CD14-positive monocyte (primary cell): Measurements from ENCODE around the gene NT5E. TPM values are rescaled to one million over a fixed set of nuclear protein-coding genes. Genes with fewer than 3 reads are reported as not detected.

Experiments used
- DNase-seq, 3 donors: peaks; one replicate each; pipeline ENCODE4 v3.0.0-alpha.2; 2011 to 2022
- H2AFZ ChIP-seq: 2 replicates; pipeline ENCODE4 v1.6.0; 2012; ENCODE audit warnings: mild to moderate bottlenecking, low read depth, low read length, inconsistent platforms; ENCODE audit not compliant: insufficient read depth, poor library complexity, severe bottlenecking
- H3K27ac ChIP-seq, 2 donors: 1 replicate in 1 of 2; 2 replicates in 1 of 2; pipeline ENCODE4 v1.5.1; 2012 to 2013; ENCODE audit warnings: low read length in 2 of 2, control low read depth in 1 of 2, inconsistent platforms in 1 of 2, low read depth in 1 of 2, mild to moderate bottlenecking in 1 of 2
- H3K27me3 ChIP-seq, 2 donors: one replicate each; pipeline versions ENCODE4 v1.6.0 to v1.6.1; 2011 to 2013; ENCODE audit warnings: low read length in 2 of 2; ENCODE audit not compliant: control insufficient read depth in 2 of 2, insufficient read depth in 2 of 2
- H3K36me3 ChIP-seq, 2 donors: replicated peaks in 1 of 2; 1 replicate in 1 of 2; 2 replicates in 1 of 2; pipeline versions ENCODE4 v1.5.1 to v1.6.1; 2012 to 2013; ENCODE audit warnings: low read length in 2 of 2, control low read depth in 1 of 2, inconsistent platforms in 1 of 2, mild to moderate bottlenecking in 1 of 2; ENCODE audit not compliant: insufficient read depth in 2 of 2, control insufficient read depth in 1 of 2
- H3K4me1 ChIP-seq, 2 donors: 1 replicate in 1 of 2; 2 replicates in 1 of 2; pipeline versions ENCODE4 v1.5.1 to v1.6.1; 2012 to 2013; ENCODE audit warnings: low read length in 2 of 2, control low read depth in 1 of 2, inconsistent platforms in 1 of 2, mild to moderate bottlenecking in 1 of 2, moderate library complexity in 1 of 2; ENCODE audit not compliant: insufficient read depth in 2 of 2, control insufficient read depth in 1 of 2
- H3K4me2 ChIP-seq: replicated peaks from 2 replicates; pipeline ENCODE3; 2012; ENCODE audit warnings: low read length, moderate library complexity, mild to moderate bottlenecking; ENCODE audit not compliant: poor library complexity, severe bottlenecking; ENCODE audit errors: extremely low read depth
- H3K4me3 ChIP-seq, 3 experiments: fragments of 200-600 bp in 1 of 3; sonication (generic) in 1 of 3; replicated peaks in 1 of 3; 1 replicate in 2 of 3; 2 replicates in 1 of 3; pipeline ENCODE4 v1.5.1; 2011 to 2013; ENCODE audit warnings: low read length in 3 of 3, mild to moderate bottlenecking in 3 of 3, control low read depth in 2 of 3, low read depth in 2 of 3, inconsistent platforms in 1 of 3, moderate library complexity in 1 of 3
- H3K79me2 ChIP-seq: 2 replicates; pipeline ENCODE4 v1.6.0; 2012; ENCODE audit warnings: mild to moderate bottlenecking, control low read depth, inconsistent platforms, low read length, moderate library complexity; ENCODE audit not compliant: insufficient read depth
- H3K9ac ChIP-seq: 2 replicates; pipeline ENCODE4 v1.6.0; 2017; ENCODE audit warnings: low read length, mild to moderate bottlenecking; ENCODE audit not compliant: insufficient read depth, poor library complexity, severe bottlenecking
- H3K9me3 ChIP-seq, 2 donors: replicated peaks in 1 of 2; 1 replicate in 1 of 2; 2 replicates in 1 of 2; pipeline versions ENCODE4 v1.5.1 to v1.6.1; 2012 to 2013; ENCODE audit warnings: low read length in 2 of 2, control low read depth in 1 of 2; ENCODE audit not compliant: control insufficient read depth in 1 of 2, insufficient read depth in 1 of 2
- H4K20me1 ChIP-seq: 2 replicates; pipeline ENCODE4 v1.6.0; 2012; ENCODE audit warnings: mild to moderate bottlenecking, low read length, control low read depth, moderate library complexity; ENCODE audit not compliant: insufficient read depth
- H3K27ac Mint-ChIP-seq, 7 donors: one replicate each; pipeline ENCODE4 v1.8.0; 2020; ENCODE audit warnings: mild to moderate bottlenecking in 7 of 7, mixed read lengths in 7 of 7, moderate library complexity in 6 of 7, inconsistent platforms in 2 of 7
- H3K27me3 Mint-ChIP-seq, 3 donors: one replicate each; pipeline ENCODE4 v1.8.0; 2021 to 2022; ENCODE audit warnings: low read depth in 3 of 3, mild to moderate bottlenecking in 3 of 3, mixed read lengths in 3 of 3, moderate library complexity in 3 of 3, inconsistent platforms in 1 of 3
- H3K36me3 Mint-ChIP-seq, 2 donors: one replicate each; pipeline ENCODE4 v1.8.0; 2020; ENCODE audit warnings: mixed read lengths in 2 of 2, inconsistent platforms in 1 of 2, mild to moderate bottlenecking in 1 of 2
- H3K4me1 Mint-ChIP-seq: one replicate; pipeline ENCODE4 v1.8.0; 2020; ENCODE audit warnings: mild to moderate bottlenecking, mixed read lengths
- H3K4me3 Mint-ChIP-seq, 2 donors: one replicate each; pipeline ENCODE4 v1.8.0; 2020; ENCODE audit warnings: mild to moderate bottlenecking in 2 of 2, mixed read lengths in 2 of 2, moderate library complexity in 1 of 2
- H3K9me3 Mint-ChIP-seq, 7 donors: one replicate each; pipeline ENCODE4 v1.8.0; 2020 to 2022; ENCODE audit warnings: mixed read lengths in 7 of 7, mild to moderate bottlenecking in 6 of 7, moderate library complexity in 6 of 7, inconsistent platforms in 2 of 7
- WGBS: methylation state at CpG from one replicate; pipeline ENCODE4 v1.1.5; 2013; ENCODE audit warnings: missing lambda C conversion rate; ENCODE audit not compliant: insufficient coverage; 5-methylcytosine and 5-hydroxymethylcytosine counted together
- intact Hi-C, 2 donors: fragments of 100-400 bp; cut with micrococcal nuclease; formaldehyde crosslinking; loops; one replicate each; pipeline versions ENCODE4 v1.15.0 to v1.15.1; 2023
- polyA plus RNA-seq, 3 donors: library from polyadenylated mRNA; depleted of rRNA in 1 of 3; unstranded in 2 of 3; stranded (reverse) in 1 of 3; fragments of 300-500 nt in 2 of 3; fragments of >200 nt in 1 of 3; fragmentation: Illumina TruSeq in 2 of 3; gene quantifications; 1 replicate in 2 of 3; 2 replicates in 1 of 3; pipeline ENCODE4 v1.2.3, GENCODE V29; 2012 to 2021
- TF ChIP-seq, protein P1 (sequence below): fragments of 200-600 bp; IDR thresholded peaks from one replicate; pipeline ENCODE4 v1.8.0; 2022; ENCODE audit warnings: antibody characterized with exemption, mild to moderate bottlenecking

The NT5E gene
- polyA plus RNA-seq, 3 donors: 0.14 to 0.18 TPM; not detected in 1

GRCh38 chr6:85408039-85408438, 41.8 kb upstream of the NT5E start:
- no peak overlapping the region for H3K4me2 ChIP-seq
- no peaks in the 10 kb centered on the region for H3K79me2 ChIP-seq
- no peaks in the 10 kb centered on the region for H3K4me1 ChIP-seq
- intact Hi-C loops: no loop called here
- no peak overlapping the region for H3K27ac ChIP-seq
- no peak overlapping the region for H3K4me3 Mint-ChIP-seq
- no peak overlapping the region for H3K4me3 ChIP-seq
- DNase-seq: no peak
- H3K4me1 Mint-ChIP-seq: no peaks in the 10 kb centered on the region
- WGBS: 93% methylated on average over 2 of the region's 2 CpGs
- no peaks in the 10 kb centered on the region for H3K9me3 ChIP-seq
- peaks cover 4 to 14% (median 10%) of the 10 kb centered on the region in 3 donors for H3K27me3 Mint-ChIP-seq
- peaks cover 0 to 3% (median 0%) of the 10 kb centered on the region in 7 donors for H3K9me3 Mint-ChIP-seq
- no peaks in the 10 kb centered on the region for H3K36me3 Mint-ChIP-seq
- H3K27me3 ChIP-seq: peaks cover 0 to 2% of the 10 kb centered on the region in 2 donors
- no peaks in the 10 kb centered on the region for H4K20me1 ChIP-seq
- no peaks in the 10 kb centered on the region for H3K36me3 ChIP-seq
- no peak overlapping the region for H3K9ac ChIP-seq
- no peak overlapping the region for H3K27ac Mint-ChIP-seq
- TF ChIP-seq, protein P1, sequence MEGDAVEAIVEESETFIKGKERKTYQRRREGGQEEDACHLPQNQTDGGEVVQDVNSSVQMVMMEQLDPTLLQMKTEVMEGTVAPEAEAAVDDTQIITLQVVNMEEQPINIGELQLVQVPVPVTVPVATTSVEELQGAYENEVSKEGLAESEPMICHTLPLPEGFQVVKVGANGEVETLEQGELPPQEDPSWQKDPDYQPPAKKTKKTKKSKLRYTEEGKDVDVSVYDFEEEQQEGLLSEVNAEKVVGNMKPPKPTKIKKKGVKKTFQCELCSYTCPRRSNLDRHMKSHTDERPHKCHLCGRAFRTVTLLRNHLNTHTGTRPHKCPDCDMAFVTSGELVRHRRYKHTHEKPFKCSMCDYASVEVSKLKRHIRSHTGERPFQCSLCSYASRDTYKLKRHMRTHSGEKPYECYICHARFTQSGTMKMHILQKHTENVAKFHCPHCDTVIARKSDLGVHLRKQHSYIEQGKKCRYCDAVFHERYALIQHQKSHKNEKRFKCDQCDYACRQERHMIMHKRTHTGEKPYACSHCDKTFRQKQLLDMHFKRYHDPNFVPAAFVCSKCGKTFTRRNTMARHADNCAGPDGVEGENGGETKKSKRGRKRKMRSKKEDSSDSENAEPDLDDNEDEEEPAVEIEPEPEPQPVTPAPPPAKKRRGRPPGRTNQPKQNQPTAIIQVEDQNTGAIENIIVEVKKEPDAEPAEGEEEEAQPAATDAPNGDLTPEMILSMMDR: no peak
- no peak overlapping the region for H2AFZ ChIP-seq

GRCh38 chr6:85412911-85413430, 36.9 kb upstream of the NT5E start:
- peaks cover 0 to 2% of the 10 kb centered on the region in 2 donors for H3K27me3 ChIP-seq
- Mint-ChIP-seq H3K4me1 (no peaks in the 10 kb centered on the region), H3K4me3 (no peak overlapping the region), H3K9me3 (peaks cover 0 to 3% (median 0%) of the 10 kb centered on the region in 7 donors), H3K27me3 (peaks cover 7 to 12% (median 7%) of the 10 kb centered on the region in 3 donors), H3K36me3 (no peaks in the 10 kb centered on the region), H3K27ac (no peak overlapping the region)
- no peaks in the 10 kb centered on the region for H3K4me1 ChIP-seq
- intact Hi-C loops: no loop called here
- H3K9ac ChIP-seq: no peak overlapping the region
- no peak for DNase-seq
- no peak overlapping the region for H3K4me2 ChIP-seq
- no peaks in the 10 kb centered on the region for H3K36me3 ChIP-seq
- no peaks in the 10 kb centered on the region for H3K79me2 ChIP-seq
- no peak overlapping the region for H3K4me3 ChIP-seq
- TF ChIP-seq, protein P1: no peak
- no peak overlapping the region for H2AFZ ChIP-seq
- no peak overlapping the region for H3K27ac ChIP-seq
- H4K20me1 ChIP-seq: no peaks in the 10 kb centered on the region
- H3K9me3 ChIP-seq: no peaks in the 10 kb centered on the region
